ENCODE data around the gene GNA12.
"Not testable (repeated sequence)": the region's sequence is repeated elsewhere in the genome, so short reads cannot be mapped to it uniquely, and the experiment has no call there.

The GNA12 gene

DNA sequence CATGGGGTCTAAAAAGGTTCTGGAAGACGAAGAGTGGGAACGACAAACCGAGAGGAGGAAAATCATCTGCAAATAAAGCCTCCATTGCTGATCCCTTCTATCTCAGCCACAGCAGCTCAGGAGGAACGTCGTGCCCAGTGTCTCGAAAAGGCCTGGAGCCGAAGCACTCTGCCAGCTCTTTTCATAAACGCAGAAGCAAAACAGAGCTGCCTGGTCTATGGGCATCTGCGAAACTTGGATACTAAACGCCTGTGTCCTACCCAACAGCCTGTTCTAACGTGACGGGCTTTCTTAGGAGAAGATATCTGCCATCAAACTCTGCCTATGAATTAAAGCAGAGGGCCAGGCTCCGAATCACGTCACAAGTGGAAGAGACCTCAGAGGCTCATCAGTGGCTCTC, 68.7 kb downstream of the GNA12 start:
- DNase-seq, result no peak

DNA sequence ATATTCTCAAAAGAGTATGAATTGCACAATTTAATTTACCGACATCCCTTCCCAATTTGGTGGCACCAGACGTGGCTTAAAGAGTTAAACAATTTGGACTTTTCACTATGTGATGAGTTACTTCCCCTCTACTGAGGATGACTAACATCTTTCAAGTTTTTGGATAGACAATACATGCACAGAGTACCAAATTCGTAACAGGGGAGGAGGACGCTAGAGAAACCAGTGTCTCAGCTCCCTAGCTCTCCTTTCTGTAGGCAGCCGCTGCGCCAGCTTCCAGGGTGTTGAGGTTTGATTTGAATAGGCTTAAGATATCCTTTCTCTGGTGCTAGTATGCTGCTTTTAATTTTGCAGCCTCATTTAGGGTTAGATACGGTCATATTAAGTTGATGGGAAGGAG, 69.2 kb downstream of the GNA12 start:
- DNase-seq, result no peak

DNA sequence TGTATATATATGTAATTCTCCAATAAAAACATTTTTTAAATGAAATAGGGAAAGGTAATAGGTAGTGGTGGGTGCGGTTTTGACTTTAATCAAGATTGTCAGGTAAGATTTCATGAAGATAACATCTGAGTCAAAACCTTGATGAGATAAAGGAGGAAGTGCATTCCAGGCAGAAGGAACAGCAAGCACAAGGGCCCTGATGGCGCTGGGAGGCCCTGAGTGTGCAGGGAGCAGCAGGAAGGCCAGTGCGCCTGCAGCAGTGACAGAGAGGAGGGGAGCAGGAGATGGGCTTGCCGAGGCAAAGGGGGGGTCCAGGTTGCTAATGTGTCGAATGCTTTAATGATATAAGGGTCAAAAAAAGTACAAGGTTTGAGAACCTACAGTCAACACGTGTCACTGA, 69.8 kb downstream of the GNA12 start:
- DNase-seq, result no peak

DNA sequence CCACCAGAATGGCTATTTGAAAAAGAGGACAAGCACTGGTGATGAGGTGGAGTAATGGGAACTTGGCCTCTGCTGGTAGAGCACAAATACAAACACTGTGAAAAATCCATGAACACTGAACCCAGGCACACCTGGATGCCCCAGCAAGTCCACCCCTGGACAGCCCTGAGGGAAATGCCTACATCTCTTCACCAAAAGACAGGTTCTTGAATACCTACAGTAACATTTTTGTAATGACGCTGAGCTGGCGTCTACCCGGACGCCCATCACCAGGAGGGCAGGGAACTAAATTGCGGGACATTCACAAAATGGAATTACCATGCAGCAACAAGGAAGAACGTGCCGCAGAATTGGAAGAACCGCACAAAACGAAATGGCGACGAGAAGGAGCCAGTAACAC, 70.5 kb downstream of the GNA12 start:
- DNase-seq, result no peak

DNA sequence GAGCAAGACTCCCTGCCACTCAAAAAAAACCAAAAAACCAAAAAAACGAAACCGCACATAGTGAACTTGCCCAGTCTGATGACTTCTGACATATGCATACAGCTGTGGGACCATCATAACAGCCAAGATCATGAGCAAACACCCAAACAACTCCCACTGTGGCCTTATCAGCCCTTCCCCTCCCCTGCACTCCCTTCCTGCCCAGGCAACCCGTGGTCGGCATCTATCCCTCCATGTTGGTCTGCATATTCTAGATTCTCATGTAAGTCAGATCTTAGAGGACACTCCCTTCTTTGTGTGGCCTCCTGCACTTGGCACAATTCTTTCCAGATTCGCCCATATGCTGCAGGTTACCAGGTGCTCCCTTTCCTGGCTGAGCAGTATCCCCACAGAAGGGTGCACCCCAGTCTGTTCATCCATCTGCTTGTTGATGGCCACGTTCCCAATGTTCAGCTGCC, 72.8 kb downstream of the GNA12 start:
- peak; percentile 98 for DNase-seq

DNA sequence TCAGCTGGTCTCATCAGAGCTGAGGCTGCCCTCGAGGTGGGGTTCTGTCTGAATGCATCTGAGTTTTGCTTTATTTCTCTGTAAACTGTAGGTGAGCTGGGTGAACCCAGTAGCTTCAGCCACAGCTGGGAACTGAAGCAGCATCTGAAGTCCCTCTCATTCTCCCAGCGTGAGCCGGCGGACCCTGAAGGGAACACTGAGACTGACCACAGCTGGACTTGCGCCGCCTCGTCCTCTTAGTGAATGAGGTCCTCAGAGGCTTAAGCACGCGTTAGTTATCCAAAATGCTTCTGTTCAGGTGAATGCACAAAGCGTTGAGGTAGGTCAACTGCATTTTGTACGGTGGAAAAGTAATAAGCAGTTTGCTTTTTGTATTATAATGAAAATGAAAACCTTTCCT, 79.5 kb downstream of the GNA12 start:
- DNase-seq, result no peak

DNA sequence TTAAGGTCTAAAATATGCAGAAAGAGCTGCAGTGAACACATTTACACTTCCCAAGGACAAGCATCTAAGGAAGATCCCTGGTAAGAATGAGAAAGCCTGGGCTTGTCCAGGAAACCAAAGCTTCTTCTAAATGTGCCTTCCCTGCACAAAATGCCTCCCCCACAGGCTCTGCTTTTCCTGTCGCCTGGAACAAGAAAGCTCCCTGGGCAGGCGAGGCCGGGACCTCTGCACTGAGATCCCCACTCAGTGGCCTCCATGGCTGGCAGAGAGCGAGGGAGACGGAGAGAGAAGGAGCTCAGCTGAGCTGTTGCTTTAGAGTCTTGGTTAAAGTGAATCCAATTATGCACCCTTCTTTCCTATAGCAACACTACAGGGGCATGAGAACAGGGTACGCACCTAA, 80.5 kb downstream of the GNA12 start:
- no peak for DNase-seq

DNA sequence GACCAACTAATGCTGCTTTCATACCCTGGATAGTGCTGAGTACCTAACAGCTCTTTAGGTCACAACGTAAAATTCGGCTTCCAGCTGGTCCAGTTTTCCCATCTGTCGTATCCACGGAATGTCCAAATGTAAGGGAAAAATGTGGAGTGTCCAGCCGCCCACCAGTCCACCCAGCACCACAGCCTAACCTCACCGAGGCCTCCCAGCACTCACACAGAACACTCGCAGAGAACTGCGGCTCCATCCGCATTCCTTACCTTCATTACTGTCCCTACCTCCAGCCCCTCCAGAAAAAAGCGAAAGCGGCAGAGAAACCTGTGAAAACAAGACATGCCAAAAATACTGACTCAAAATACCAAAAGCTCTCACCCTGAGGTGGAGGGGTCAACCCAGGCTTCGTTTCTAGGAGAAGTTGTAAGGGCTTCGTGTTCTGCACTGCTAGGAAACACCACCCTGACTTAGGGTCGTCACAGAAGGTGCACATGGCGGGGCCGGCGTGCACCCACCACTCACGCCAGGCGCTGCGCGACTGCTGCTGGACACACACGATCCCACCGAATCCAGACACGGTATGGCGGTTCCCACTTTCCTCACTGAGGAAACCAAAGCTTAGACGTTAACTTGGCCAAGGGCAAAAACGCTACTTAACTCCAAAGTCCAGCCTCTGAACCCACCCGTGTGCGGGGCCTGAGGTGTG, 82.2 kb downstream of the GNA12 start:
- DNase-seq, result no peak

DNA sequence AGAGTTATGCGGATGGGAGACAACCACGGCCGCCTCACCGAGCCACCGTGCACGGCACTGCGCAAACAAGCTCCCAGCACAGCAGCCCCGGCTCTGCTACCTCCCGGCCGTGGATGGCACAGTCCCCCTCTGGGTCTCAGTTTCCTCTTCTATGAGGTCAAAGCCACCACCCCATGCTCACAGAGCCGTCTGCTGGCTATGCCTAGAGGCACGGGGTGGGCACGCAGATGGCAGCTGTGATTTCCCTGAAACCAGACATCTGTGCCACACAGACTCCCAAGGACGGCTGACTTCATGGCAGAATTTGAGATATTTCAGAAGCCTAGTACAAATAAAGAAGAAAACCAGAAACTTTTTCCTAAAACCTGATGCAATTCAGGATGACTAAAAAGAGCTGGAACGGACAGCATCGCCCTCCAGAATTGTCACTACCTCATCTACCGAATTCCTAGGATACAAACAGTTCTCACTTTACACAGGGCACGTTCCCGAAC, 82.9 kb downstream of the GNA12 start:
- DNase-seq, result no peak

DNA sequence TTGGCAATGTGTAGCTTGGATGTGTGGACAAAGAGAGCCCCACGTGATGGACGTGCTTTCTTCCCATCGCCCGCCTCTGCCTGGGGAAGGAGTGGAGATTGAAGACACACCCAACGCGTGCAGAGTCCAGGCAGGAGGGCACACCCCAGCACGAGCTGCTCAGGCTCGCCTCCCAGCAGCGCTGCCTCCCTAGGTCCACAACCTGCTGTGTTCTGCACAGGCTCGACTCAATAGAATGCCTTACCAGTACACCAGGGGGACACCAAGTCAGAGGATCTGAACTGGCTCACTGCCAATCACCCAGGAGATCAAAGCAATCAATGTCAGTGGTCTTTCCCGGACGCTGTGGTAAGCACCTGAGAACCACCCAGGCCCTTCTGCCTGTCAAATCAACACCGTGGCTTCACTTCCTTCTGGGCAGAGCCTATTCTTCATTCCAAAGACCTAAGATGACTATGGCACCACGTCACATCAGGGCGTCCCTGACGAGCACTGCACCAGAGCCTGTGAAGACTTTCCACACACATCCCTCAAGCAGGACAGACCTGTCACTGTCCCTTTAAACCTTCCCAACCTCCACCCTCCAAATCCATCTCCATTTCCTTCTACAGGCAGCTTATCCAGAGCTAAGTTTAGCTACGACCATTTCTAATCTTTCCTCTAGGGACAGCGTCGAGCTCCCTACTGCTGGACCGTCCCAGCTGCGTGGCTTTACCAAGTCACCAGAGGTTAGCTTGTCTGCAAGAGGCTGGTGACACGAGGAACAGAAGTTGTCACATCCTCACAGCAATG, 83.8 kb downstream of the GNA12 start:
- DNase-seq, result peak; percentile 78

DNA sequence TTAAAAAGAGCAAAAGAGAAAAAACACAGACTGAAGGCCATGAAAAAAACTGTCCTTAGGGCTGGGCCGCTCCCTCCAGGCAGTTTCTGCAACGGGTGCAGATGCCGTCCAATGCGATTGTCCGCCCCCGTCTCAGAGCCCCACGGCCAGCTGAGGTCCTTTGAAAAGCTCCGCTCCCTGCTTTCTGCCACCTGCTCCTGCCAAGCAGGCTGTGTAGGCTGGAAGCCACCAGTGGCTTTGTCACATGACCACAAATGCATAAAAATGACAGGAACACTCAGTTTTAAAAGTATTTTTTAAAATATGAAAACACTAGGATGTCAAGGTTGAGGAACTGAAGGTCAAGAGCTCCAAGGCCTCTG, 84.4 kb downstream of the GNA12 start:
- DNase-seq, result no peak

DNA sequence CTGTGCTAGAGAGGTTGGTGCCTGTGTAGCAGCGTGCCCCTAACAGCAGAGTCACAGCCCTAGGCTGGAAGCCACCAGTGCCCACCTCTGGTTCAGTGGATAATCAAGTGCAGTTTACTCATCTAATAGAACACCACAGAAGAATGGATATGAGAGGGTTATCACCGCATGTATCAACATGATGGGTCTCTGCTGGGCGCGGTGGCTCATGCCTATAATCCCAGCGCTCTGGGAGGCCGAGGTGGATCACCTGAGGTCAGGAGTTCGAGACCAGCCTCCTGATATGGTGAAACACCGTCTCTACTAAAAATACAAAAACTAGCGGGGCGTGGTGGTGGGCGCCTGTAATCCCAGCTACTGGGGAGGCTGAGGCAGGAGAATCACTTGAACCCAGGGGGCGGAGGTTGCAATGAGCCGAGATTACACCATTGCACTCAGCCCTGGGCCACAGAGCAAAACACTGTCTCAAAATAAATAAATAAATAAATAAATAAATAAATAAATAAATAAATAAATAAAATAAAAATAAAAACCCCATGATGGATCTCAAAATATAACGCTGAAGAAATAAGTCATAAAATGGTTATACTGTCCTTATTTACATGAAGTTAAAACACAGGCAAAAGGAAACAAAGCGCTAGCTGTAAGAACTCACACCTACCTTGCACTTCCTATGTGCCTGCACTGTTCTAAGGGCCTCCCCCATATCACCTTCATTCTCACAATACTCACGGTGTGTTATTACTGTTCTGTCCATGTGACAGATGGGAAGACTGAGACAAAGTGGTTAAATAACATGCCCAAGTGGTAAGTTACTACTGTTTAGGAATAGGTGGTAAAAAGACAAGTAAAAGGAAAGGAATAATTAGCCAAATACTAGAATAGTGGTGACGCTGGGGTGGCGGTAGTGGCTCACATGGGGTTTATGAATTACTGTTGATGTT, 85.2 kb downstream of the GNA12 start:
- no peak for DNase-seq

DNA sequence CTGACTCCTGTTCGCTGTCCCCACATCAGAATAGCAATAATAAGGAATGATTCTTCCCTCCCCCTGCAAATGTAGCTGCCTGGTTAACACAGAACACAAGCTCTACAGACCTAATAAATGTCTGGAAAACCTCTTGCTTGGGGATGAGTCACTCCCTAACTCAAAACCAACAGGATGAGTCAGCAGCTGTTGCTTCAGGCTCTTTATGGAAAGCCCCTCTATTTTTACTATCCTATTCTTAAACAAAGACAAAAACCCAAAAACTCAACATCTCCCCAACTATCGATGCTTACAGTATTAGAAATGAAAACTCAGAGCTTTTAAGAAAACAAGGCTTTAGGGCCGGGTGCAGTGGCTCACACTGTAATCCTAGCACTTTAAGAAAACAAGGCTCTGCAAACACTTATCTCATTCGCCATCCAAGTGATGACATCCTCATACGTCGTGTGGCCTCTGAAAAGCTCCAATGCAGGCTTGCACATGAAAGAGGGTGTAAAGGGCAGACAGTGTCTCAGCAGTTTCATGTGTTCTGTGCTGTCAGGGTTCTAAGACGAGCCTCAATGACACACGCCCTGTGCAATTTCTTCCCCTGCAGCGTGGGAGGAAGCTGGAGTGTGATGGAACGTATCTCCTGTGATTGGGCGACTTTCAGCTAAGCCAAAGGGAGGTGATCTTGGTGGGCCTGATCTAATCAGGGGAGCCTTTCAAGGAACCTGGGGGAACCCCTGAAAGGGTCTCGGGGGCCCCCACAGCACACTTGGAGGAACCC, 86.0 kb downstream of the GNA12 start:
- peak; percentile 94 for DNase-seq

DNA sequence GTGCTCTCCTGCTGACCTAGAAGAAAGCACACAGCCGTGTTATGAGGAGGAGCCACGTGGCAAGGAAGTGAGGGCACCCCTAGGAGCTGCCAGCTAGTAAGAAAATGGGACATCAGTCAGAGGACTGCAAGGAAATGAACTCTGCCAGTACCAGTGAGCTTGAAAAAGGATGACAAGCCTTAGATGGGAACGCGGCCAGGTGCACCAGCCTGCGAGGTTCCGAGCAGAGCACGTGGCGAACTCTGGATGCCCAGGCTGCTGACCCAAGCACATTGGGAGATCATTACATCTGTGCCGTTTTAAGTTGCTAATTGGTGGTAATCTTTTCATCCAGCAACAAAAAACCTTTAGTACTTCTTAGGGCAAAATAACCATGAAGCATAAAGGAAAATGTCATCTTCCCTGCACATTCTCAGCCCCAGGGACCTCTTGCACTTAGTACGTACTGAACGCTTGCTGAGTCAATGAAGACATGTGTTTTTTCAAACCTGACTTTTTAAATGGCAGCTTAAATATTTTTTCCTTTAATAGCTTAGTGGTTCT, 86.7 kb downstream of the GNA12 start:
- no peak for DNase-seq

DNA sequence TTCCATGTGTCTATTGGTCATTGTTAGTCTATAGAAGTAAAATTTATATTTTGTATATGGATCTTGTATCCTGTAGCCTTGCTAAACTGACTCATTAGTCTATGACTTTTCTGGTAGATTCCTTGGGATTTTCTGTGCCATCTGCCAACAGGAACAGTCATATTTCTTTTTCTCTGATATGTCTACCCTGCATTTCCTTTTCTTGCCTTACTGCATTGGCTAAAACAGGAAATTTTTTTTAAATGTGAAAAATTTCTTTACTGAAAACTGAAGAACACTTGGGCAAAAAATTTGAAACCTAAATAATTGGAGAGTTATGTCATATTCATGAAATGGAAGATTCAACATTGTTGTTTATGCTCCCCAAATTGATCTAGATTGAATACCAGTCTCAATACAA, 88.6 kb downstream of the GNA12 start:
- DNase-seq, result no peak

DNA sequence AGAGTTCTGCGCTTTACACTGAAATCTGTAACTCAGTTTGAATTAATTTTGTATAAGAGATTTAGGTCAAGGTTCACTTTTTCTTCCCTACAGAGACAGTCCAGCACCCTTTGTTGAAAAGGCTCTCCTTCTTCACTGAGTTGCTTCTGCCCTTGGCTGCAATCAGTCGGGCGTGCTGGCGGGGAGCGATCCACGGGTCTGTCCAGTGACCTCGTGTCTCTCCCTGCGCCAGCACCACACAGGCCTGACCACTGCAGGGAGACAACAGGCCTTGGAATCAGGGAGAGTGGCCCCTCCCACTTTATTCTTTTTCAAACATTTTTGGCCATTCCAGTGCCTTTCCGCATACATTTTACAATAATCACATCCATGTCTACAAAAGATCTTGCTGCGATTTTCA, 89.2 kb downstream of the GNA12 start:
- no peak for DNase-seq

DNA sequence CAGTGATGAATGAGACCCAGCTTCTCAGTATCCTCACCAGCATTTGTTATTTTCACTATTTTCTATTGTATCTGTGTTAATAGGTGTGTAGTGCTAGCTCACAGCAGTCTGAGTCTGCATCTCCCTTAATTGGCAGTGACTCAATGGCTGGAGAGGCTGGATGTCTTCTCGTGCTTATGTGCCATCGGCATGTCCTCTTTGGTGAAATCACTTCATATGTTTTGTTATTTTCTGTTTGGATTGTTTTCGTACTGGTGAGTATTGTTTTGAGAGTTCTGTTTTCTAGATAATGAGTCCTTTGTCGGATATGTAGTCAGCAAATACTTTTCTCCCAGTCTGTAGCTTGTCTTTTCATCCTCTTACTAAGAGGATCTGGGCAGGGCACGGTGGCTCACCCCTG, 90.0 kb downstream of the GNA12 start:
- DNase-seq, result no peak

DNA sequence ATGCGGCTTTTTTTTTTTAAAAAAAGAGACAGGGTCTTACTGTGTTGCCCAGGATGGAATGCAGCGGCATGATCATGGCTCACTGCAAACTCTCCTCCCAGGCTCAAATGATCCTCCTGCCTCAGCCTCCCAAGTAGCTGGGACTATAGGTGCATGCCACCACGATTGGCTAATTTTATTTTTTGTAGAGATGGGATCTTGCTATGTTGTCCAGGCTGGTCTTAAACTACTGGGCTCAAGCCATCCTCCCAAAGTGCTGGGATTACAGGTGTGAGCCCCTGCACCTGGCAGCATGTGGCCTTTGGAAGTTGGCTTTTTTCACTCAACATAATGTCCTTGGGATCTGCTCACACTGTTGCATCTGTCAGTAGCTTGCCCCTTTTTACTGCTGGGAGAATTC, 91.0 kb downstream of the GNA12 start:
- DNase-seq, result no peak

DNA sequence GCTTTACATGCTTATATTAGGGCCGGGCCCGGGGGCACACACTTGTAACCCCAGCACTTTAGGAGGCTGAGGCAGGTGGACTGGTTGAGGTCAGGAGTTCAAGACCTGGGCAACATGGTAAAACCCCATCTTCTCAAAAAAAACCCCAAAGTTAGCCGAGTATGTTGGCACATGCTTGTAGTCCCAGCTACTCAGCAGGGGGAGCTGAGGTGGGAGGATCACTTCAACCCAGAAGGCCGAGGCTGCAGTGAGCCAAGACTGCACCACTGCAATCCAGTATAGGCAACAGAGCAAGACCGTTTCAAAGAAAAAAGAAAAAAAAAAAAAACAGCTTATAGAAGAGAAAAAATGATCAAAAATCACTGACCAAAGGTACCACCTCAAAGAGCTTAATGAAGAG, 93.0 kb downstream of the GNA12 start:
- no peak for DNase-seq

DNA sequence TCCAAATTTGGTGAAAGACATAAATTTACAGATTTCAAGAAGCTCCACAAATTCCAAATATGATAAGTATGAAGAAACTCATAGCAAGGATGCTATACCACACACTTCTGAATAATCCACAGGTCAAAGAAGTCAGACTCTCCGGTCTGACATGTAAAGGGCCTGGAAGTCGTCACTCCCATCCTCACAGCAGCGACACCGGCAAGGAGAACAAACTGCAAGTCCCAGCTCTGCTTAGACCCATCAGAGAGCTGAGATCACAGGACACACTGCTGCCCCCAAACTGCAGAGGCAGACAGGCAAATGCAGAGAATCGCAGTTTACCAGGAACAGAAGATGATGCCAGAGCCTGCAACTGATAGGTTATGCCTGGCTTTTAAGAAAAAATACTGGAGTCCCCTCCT, 94.1 kb downstream of the GNA12 start:
- DNase-seq, result no peak

DNA sequence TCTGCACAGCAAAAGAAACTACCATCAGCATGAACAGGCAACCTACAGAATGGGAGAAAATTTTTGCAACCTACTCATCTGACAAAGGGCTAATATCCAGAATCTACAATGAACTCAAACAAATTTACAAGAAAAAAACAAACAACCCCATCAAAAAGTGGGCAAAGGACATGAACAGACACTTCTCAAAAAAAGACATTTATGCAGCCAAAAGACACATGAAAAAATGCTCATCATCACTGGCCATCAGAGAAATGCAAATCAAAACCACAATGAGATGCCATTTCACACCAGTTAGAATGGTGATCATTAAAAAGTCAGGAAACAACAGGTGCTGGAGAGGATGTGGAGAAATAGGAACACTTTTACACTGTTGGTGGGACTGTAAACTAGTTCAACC, 95.4 kb downstream of the GNA12 start:
- DNase-seq, result not testable (repeated sequence)

DNA sequence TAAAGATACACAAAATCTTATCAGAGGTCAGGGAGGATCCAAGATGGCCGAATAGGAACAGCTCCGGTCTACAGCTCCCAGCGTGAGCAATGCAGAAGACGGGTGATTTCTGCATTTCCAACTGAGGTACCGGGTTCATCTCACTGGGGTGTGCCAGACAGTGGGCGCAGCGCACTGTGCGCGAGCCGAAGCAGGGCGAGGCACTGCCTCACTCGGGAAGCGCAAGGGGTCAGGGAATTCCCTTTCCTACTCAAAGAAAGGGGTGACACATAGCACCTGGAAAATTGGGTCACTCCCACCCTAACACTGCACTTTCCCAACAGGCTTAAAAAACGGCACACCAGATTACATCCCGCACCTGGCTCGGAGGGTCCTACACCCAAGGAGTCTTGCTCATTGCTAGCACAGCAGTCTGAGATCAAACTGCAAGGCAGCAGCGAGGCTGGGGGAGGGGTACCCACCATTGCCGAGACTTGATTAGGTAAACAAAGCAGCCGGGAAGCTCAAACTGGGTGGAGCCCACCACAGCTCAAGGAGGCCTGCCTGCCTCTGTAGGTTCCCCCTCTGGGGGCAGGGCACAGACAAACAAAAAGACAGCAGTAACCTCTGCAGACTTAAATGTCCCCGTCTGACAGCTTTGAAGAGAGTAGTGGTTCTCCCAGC, 100.5 kb downstream of the GNA12 start:
- not testable (repeated sequence) for DNase-seq

Measured in hematopoietic multipotent progenitor cell treated with erythropoietin and hydrocortisone succinate and interleukin-3 and kit ligand, for 6 days (in vitro differentiated cells).